Adipocyte (in vitro differentiated cells): ENCODE results near the gene IFT88.
A peak's percentile ranks its signal among the peaks of the same experiment; 100 is the strongest.

Experiments used
- DNase-seq: peaks from one replicate; pipeline ENCODE4 v3.0.0-alpha.2; 2015; ENCODE audit warnings: low read depth
- H3K27me3 ChIP-seq: replicated peaks from 2 replicates; pipeline ENCODE4 v1.7.0; 2013; ENCODE audit warnings: mild to moderate bottlenecking, low read length, moderate library complexity; ENCODE audit not compliant: control insufficient read depth, insufficient read depth
- H3K36me3 ChIP-seq: 2 replicates; pipeline ENCODE4 v1.7.0; 2013; ENCODE audit warnings: low read length, mild to moderate bottlenecking, moderate library complexity; ENCODE audit not compliant: control insufficient read depth, insufficient read depth, severe bottlenecking
- H3K4me1 ChIP-seq: 2 replicates; pipeline ENCODE4 v1.7.0; 2013; ENCODE audit warnings: mild to moderate bottlenecking, low read length, moderate library complexity; ENCODE audit not compliant: control insufficient read depth, insufficient read depth
- H3K4me3 ChIP-seq: 2 replicates; pipeline ENCODE4 v1.7.0; 2013; ENCODE audit warnings: mild to moderate bottlenecking, low read length, moderate library complexity
- H3K9ac ChIP-seq: 2 replicates; pipeline ENCODE4 v1.7.0; 2013; ENCODE audit warnings: mild to moderate bottlenecking, low read length, moderate library complexity
- H3K9me3 ChIP-seq: 2 replicates; pipeline ENCODE4 v1.7.0; 2013; ENCODE audit warnings: mild to moderate bottlenecking, low read length, moderate library complexity; ENCODE audit not compliant: control insufficient read depth

Gene IFT88

DNA sequence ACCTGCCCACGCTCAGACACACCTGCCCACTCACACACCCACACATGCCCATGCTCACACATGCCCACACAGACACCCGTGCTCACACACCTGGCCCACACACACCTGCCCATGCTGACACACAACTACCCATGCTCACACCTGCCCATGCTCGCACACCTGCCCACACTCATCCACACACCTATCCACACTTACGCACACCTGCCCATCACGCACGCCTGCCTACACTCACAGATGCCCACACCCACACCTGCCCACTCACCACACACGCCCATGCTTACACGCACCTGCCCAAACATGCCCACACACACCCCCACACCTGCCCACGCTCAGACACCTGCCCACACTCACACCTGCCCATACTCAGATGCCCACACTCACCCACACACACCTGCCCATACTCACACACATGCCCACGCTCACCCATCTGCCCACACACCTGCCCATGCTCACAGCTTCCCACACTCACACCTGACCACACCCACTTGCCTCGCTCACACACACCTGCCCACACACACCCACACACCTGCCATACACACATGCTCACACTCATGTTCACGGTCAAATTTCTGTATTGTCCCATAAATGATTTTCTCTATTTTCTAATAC, 152.1 kb downstream of the IFT88 start:
- H3K4me1 ChIP-seq: peaks cover 23% of the 10 kb centered on the region
- no peaks in the 10 kb centered on the region for H3K27me3 ChIP-seq
- H3K9me3 ChIP-seq: no peaks in the 10 kb centered on the region
- H3K36me3 ChIP-seq: no peaks in the 10 kb centered on the region
- no peak for DNase-seq
- H3K9ac ChIP-seq: no peak overlapping the region
- no peak overlapping the region for H3K4me3 ChIP-seq

DNA sequence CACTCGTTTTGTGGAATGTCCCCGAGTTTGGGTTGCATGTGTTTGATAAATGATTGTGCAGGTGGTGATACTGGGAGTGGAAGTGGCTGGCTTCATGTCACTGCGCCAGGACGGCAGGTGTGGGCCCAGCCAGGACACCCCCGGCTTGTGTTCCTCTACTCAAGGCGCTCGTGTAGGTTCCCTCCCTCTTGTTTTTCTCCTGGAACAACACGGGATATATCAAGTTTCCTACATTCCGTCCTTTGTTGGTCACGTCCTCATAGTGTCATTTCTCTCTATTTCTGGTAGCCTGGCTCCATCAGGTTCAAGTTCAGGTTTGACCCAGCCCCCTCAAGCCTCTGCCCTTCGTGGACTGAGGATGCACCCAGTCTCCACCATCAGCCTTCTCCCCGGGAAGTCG, 152.8 kb downstream of the IFT88 start:
- H3K27me3 ChIP-seq: no peaks in the 10 kb centered on the region
- no peaks in the 10 kb centered on the region for H3K9me3 ChIP-seq
- DNase-seq: no peak
- H3K4me3 ChIP-seq: no peak overlapping the region
- H3K36me3 ChIP-seq: no peaks in the 10 kb centered on the region
- H3K9ac ChIP-seq: no peak overlapping the region
- H3K4me1 ChIP-seq: peaks cover 17% of the 10 kb centered on the region

DNA sequence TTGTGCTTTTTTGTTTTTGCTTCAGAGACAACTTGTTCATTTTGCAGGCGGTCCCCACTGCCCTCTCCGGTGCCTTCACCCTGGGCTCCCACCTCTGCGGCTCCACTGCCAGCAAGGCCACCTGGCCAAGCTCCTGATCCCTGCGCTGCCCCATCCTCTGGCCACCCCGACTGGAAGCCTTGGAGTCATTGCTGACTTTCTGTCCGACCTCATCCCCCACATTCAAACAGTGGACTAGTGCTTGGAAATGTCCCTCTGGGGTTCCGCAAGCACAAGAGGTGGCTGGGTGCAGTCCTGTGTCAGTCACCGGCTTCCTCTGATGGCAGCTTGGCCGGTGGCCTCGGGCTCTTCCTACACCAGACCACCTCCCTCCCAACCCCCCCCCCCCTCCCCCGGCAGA, 153.5 kb downstream of the IFT88 start:
- H3K36me3 ChIP-seq: no peaks in the 10 kb centered on the region
- no peak overlapping the region for H3K4me3 ChIP-seq
- no peaks in the 10 kb centered on the region for H3K27me3 ChIP-seq
- H3K4me1 ChIP-seq: peaks cover 10% of the 10 kb centered on the region
- no peak overlapping the region for H3K9ac ChIP-seq
- DNase-seq: no peak
- H3K9me3 ChIP-seq: no peaks in the 10 kb centered on the region

DNA sequence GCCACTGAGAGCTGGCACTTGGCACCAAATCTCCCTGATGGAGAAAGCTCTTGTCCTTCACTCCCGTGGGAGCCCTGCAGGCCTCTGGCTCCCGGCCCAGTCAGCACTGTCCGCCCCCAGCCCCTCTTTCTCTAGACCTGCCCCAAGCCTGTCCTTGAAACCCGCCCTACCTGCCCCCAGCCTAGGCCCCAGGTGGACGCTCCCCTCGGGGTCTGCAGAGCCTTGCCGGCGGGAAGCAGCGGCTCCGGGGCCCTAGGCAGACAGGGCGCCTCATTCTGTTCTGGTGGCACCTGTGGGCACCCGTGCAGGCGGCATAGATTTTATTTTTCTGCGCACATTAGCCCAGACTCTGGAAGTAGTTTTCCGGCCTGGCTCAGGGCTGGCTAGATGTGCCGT, 154.1 kb downstream of the IFT88 start:
- no peak overlapping the region for H3K4me3 ChIP-seq
- no peaks in the 10 kb centered on the region for H3K9me3 ChIP-seq
- DNase-seq: no peak
- peaks cover 10% of the 10 kb centered on the region for H3K4me1 ChIP-seq
- no peaks in the 10 kb centered on the region for H3K27me3 ChIP-seq
- no peak overlapping the region for H3K9ac ChIP-seq
- H3K36me3 ChIP-seq: no peaks in the 10 kb centered on the region

DNA sequence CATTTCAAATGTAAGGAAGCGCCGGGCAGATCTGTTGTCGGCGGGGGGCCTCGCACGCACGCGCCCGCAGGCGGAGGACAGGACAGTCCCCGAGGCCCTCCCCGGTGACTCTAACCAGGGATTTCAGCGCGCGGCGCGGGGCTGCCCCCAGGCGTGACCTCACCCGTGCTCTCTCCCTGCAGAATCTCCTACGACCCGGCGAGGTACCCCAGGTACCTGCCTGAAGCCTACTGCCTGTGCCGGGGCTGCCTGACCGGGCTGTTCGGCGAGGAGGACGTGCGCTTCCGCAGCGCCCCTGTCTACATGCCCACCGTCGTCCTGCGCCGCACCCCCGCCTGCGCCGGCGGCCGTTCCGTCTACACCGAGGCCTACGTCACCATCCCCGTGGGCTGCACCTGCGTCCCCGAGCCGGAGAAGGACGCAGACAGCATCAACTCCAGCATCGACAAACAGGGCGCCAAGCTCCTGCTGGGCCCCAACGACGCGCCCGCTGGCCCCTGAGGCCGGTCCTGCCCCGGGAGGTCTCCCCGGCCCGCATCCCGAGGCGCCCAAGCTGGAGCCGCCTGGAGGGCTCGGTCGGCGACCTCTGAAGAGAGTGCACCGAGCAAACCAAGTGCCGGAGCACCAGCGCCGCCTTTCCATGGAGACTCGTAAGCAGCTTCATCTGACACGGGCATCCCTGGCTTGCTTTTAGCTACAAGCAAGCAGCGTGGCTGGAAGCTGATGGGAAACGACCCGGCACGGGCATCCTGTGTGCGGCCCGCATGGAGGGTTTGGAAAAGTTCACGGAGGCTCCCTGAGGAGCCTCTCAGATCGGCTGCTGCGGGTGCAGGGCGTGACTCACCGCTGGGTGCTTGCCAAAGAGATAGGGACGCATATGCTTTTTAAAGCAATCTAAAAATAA, 154.7 kb downstream of the IFT88 start:
- peaks cover 10% of the 10 kb centered on the region for H3K4me1 ChIP-seq
- H3K36me3 ChIP-seq: no peaks in the 10 kb centered on the region
- H3K4me3 ChIP-seq: peak overlapping the region; percentile 65
- DNase-seq: peak; percentile 72
- no peaks in the 10 kb centered on the region for H3K27me3 ChIP-seq
- no peaks in the 10 kb centered on the region for H3K9me3 ChIP-seq
- H3K9ac ChIP-seq: no peak overlapping the region

DNA sequence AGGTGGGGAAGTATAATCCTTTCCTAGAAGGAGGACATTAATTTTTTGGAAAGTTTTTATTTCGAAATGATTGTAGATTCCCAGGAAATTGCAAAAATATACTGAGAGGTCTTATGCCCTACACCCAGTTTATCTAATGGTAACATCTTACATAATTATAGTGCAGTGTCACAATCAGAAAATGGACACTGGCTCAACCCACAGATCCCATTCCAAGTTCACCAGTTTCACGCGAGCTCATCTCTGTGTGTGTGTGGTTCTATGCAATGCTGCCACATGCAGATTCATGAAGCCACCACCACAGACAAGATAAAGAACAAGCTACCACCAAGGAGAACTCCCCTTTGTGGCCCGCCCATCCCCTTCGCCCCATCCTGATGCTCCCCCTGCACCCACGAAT, 160.9 kb downstream of the IFT88 start:
- H3K27me3 ChIP-seq: no peaks in the 10 kb centered on the region
- H3K9me3 ChIP-seq: no peaks in the 10 kb centered on the region
- H3K4me1 ChIP-seq: peaks cover 7% of the 10 kb centered on the region
- no peak overlapping the region for H3K9ac ChIP-seq
- peaks cover 4% of the 10 kb centered on the region for H3K36me3 ChIP-seq
- H3K4me3 ChIP-seq: no peak overlapping the region
- no peak for DNase-seq

DNA sequence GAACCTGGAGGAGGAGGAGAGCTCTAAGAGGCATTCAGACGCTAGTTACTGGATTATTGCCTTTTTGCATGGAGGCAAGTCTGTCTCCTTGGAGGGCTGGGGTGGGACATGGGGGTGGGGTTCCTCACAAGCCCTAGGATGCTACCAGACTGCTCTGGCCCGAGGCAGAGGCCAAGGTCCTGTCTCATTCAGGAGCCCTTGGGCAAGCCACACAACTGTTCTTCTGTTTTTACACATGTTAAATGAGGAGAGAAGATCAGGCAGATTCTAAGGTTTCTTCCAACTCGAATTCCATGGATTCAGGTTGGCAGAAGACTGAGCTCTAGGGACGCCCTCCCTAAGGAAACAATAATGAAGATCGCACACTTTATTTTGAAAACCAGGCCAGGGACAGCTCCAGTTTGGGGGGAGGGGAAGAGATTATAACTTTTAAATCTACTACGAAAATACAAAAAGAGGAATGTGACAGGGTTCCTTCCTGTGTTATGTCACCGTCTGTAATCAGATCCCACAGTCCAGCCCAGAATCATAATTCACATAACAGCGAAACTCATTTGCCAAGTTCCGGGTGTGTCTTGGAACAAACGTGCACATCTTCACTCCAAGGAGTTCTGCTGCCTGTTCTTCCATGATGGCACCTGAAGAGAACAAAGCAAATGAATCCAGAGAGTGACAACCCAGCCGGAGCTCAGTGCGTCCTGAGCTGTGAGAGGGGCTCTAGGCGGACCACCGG, 161.8 kb downstream of the IFT88 start:
- Histone ChIP-seq H3K27me3 (no peaks in the 10 kb centered on the region), H3K4me3 (no peak overlapping the region), H3K9ac (no peak overlapping the region), H3K36me3 (peaks cover 4% of the 10 kb centered on the region), H3K9me3 (no peaks in the 10 kb centered on the region), H3K4me1 (peaks cover 7% of the 10 kb centered on the region)
- no peak for DNase-seq

DNA sequence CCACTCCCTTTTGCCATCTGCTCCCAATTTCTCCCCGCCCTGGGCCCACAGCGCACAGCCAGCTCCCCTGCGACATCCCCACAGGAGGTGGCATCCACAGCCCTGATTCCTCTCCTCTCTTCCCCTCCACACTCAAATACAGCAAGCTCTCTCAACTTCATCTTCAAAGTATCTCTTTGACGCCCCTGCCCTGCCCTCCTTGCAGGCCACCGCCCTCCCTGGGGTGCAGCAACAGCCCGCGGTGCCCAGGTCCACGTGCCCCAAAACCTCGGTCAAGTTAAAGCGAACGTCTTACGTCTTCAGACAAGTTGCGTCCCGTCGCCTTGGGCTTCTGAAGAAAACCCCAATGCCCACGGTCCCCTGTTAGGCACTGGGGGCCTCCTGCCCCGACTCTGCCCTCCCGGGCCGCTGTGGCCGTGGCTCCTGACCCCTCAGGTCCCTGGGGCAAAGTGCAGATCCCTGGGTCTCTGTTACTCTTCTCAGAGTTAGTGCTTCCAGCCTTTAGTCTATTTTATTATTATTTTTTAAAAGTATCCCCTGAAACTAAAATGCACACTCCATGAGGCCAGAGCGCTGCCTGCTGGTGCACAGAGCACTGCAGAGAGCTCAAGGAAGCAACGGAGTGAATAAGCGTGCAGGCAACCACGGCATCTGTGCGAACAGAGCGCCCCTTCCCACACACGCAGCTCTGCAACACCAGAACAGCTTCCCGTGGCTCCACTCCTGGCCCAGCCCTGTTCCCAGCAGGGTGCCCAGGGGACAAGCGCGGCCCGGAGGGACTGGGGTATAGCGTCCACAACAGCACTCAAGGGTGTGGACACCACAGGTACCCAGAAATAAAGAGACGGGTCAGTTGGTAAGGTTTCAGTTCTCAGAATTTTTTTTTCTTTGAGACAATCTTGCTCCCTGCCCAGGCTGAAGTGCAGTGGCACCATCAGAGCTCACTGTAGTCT, 163.0 kb downstream of the IFT88 start:
- Histone ChIP-seq H3K36me3 (peaks cover 4% of the 10 kb centered on the region), H3K27me3 (no peaks in the 10 kb centered on the region), H3K4me3 (no peak overlapping the region), H3K9ac (no peak overlapping the region), H3K4me1 (peaks cover 7% of the 10 kb centered on the region), H3K9me3 (no peaks in the 10 kb centered on the region)
- no peak for DNase-seq

DNA sequence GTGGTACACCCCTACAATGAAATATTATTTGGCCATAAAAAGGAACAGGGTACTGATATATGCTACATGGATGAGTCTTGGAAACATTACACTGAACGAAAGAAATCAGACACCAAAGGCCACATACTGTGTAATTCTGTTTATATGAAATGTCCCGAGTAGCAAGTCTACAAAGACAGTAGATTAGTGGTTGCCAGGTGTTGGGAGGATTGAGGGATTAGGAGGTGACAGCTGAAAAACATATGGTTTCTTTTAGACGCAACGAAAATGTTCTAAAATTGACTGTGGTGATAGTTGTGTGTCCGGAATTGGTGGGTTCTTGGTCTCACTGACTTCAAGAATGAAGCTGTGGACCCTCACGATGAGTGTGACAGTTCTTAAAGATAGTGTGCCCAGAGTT, 171.7 kb downstream of the IFT88 start:
- Histone ChIP-seq H3K36me3 (peaks cover 8% of the 10 kb centered on the region), H3K9ac (no peak overlapping the region), H3K4me3 (no peak overlapping the region), H3K4me1 (no peaks in the 10 kb centered on the region), H3K27me3 (no peaks in the 10 kb centered on the region), H3K9me3 (no peaks in the 10 kb centered on the region)
- no peak for DNase-seq

DNA sequence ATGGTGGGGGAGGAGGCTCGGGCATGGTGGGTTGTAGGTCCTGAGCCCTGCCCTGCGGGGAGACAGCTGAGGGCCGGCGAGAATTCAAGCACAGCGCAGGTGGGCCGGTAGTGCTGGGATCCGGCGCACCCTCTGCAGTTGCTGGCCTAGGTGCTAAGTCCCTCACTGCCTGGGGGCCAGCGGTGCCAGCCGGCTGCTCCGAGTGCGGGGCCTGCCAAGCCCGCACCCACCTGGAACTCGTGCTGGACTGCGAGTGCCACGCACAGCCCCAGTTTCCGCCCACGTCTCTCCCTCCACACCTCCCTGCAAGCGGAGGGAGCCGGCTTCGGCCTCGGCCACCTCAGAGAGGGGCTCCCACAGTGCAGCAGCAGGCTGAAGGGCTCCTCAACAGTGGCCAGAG, 173.1 kb downstream of the IFT88 start:
- Histone ChIP-seq H3K9ac (no peak overlapping the region), H3K36me3 (peaks cover 8% of the 10 kb centered on the region), H3K27me3 (no peaks in the 10 kb centered on the region), H3K4me3 (no peak overlapping the region), H3K9me3 (no peaks in the 10 kb centered on the region), H3K4me1 (no peaks in the 10 kb centered on the region)
- DNase-seq: no peak
